ENCODE results near the gene MPC1. TPM values are rescaled to one million over a fixed set of nuclear protein-coding genes. Genes with fewer than 3 reads are reported as not detected.
"Not testable (repeated sequence)": the region's sequence is repeated elsewhere in the genome, so short reads cannot be mapped to it uniquely, and the experiment has no call there.

Gene MPC1
- total and polyA plus RNA-seq, 4 donors: 36.7 to 128 (median 66.7) TPM

- DNase-seq (no peak), ATAC-seq (ENCODE audit: low FRiP score) (peak; percentile 89)
- Histone ChIP-seq H3K9me3 (ENCODE audit: control insufficient read depth, low read length) (no peaks in the 10 kb centered on the region), H3K36me3 (ENCODE audit: control insufficient read depth in 1 of 2, insufficient read depth in 2 of 2, low read length in 1 of 2) (no peaks in the 10 kb centered on the region), H3K4me3 (ENCODE audit: low read length in 2 of 2) (no peak overlapping the region), H3K27me3 (ENCODE audit: control insufficient read depth in 1 of 2, insufficient read depth in 2 of 2, low read length in 1 of 2) (no peaks in the 10 kb centered on the region), H3K27ac (ENCODE audit: low read depth in 1 of 2, low read length in 2 of 2) (peak overlapping the region; percentile 71 to 84), H3K4me1 (ENCODE audit: control insufficient read depth in 1 of 2, insufficient read depth in 2 of 2, low read length in 2 of 2) (peaks cover 0 to 1% of the 10 kb centered on the region in 2 donors)
- intact Hi-C loops (cut with DNase I): loop anchor here (2.0 kb wide), 2 partner anchors 18 to 22 kb away; partner anchors contain the start of genes MPC1 (in 2 of the 2) and SFT2D1 (in 1 of the 2)
- 3 to 8% methylated on average over 7 of the region's 7 CpGs for WGBS, 2 donors
Measured at GRCh38 chr6:166364456-166364855, 18.3 kb downstream of the MPC1 start.

GRCh38 chr6:166362427-166362826 lies 20.3 kb downstream of the MPC1 start:
- H3K36me3 ChIP-seq (ENCODE audit: control insufficient read depth in 1 of 2, insufficient read depth in 2 of 2, low read length in 1 of 2); H3K27ac ChIP-seq (ENCODE audit: low read depth in 1 of 2, low read length in 2 of 2); ATAC-seq (ENCODE audit: low FRiP score); intact Hi-C loops (cut with DNase I); H3K4me1 ChIP-seq (ENCODE audit: control insufficient read depth in 1 of 2, insufficient read depth in 2 of 2, low read length in 2 of 2); DNase-seq; H3K4me3 ChIP-seq (ENCODE audit: low read length in 2 of 2); H3K27me3 ChIP-seq (ENCODE audit: control insufficient read depth in 1 of 2, insufficient read depth in 2 of 2, low read length in 1 of 2); H3K9me3 ChIP-seq (ENCODE audit: control insufficient read depth, low read length): not testable (repeated sequence)
- 96 to 99% methylated on average over 4 of the region's 4 CpGs for WGBS, 2 donors

GRCh38 chr6:166361077-166361429 lies 21.7 kb downstream of the MPC1 start:
- H3K27ac ChIP-seq (ENCODE audit: low read depth in 1 of 2, low read length in 2 of 2): no peak overlapping the region
- DNase-seq (no peak), ATAC-seq (ENCODE audit: low FRiP score) (no peak)
- H3K36me3 ChIP-seq (ENCODE audit: control insufficient read depth in 1 of 2, insufficient read depth in 2 of 2, low read length in 1 of 2): no peaks in the 10 kb centered on the region
- peaks cover 0 to 1% of the 10 kb centered on the region in 2 donors for H3K4me1 ChIP-seq (ENCODE audit: control insufficient read depth in 1 of 2, insufficient read depth in 2 of 2, low read length in 2 of 2)
- intact Hi-C loops (cut with DNase I): no loop called here
- no peak overlapping the region for H3K4me3 ChIP-seq (ENCODE audit: low read length in 2 of 2)
- 53 to 59% methylated on average over 3 of the region's 3 CpGs for WGBS, 2 donors
- H3K9me3 ChIP-seq (ENCODE audit: control insufficient read depth, low read length): peaks cover 1% of the 10 kb centered on the region
- H3K27me3 ChIP-seq (ENCODE audit: control insufficient read depth in 1 of 2, insufficient read depth in 2 of 2, low read length in 1 of 2): no peaks in the 10 kb centered on the region

GRCh38 chr6:166360243-166361076 lies 22.3 kb downstream of the MPC1 start:
- intact Hi-C loops (cut with DNase I): no loop called here

GRCh38 chr6:166355552-166355951 lies 27.2 kb downstream of the MPC1 start:
- no peak for ATAC-seq (ENCODE audit: low FRiP score)
- DNase-seq: no peak
- intact Hi-C loops (cut with DNase I): no loop called here
- no peaks in the 10 kb centered on the region for H3K4me1 ChIP-seq (ENCODE audit: control insufficient read depth in 1 of 2, insufficient read depth in 2 of 2, low read length in 2 of 2)
- no peak overlapping the region for H3K4me3 ChIP-seq (ENCODE audit: low read length in 2 of 2)
- WGBS, 2 donors: 58 to 78% methylated on average over 5 of the region's 5 CpGs
- H3K27ac ChIP-seq (ENCODE audit: low read depth in 1 of 2, low read length in 2 of 2): no peak overlapping the region
- H3K36me3 ChIP-seq (ENCODE audit: control insufficient read depth in 1 of 2, insufficient read depth in 2 of 2, low read length in 1 of 2): no peaks in the 10 kb centered on the region
- no peaks in the 10 kb centered on the region for H3K27me3 ChIP-seq (ENCODE audit: control insufficient read depth in 1 of 2, insufficient read depth in 2 of 2, low read length in 1 of 2)
- peaks cover 1% of the 10 kb centered on the region for H3K9me3 ChIP-seq (ENCODE audit: control insufficient read depth, low read length)

More at GRCh38 chr6:166360243-166361076, 22.3 kb downstream of the MPC1 start:
- Histone ChIP-seq H3K4me1 (ENCODE audit: control insufficient read depth in 1 of 2, insufficient read depth in 2 of 2, low read length in 2 of 2) (peaks cover 0 to 1% of the 10 kb centered on the region in 2 donors), H3K9me3 (ENCODE audit: control insufficient read depth, low read length) (peaks cover 1% of the 10 kb centered on the region), H3K27me3 (ENCODE audit: control insufficient read depth in 1 of 2, insufficient read depth in 2 of 2, low read length in 1 of 2) (no peaks in the 10 kb centered on the region), H3K4me3 (ENCODE audit: low read length in 2 of 2) (no peak overlapping the region), H3K36me3 (ENCODE audit: control insufficient read depth in 1 of 2, insufficient read depth in 2 of 2, low read length in 1 of 2) (no peaks in the 10 kb centered on the region), H3K27ac (ENCODE audit: low read depth in 1 of 2, low read length in 2 of 2) (no peak overlapping the region)
- no peak for ATAC-seq (ENCODE audit: low FRiP score)
- 64 to 71% methylated on average over 8 of the region's 8 CpGs for WGBS, 2 donors
- no peak for DNase-seq

GRCh38 chr6:166354965-166355364 lies 27.8 kb downstream of the MPC1 start:
- WGBS, 2 donors: 95 to 100% methylated on average over 4 of the region's 4 CpGs
- Histone ChIP-seq H3K27me3 (ENCODE audit: control insufficient read depth in 1 of 2, insufficient read depth in 2 of 2, low read length in 1 of 2) (no peaks in the 10 kb centered on the region), H3K4me1 (ENCODE audit: control insufficient read depth in 1 of 2, insufficient read depth in 2 of 2, low read length in 2 of 2) (no peaks in the 10 kb centered on the region), H3K36me3 (ENCODE audit: control insufficient read depth in 1 of 2, insufficient read depth in 2 of 2, low read length in 1 of 2) (no peaks in the 10 kb centered on the region), H3K4me3 (ENCODE audit: low read length in 2 of 2) (no peak overlapping the region), H3K9me3 (ENCODE audit: control insufficient read depth, low read length) (peaks cover 1% of the 10 kb centered on the region), H3K27ac (ENCODE audit: low read depth in 1 of 2, low read length in 2 of 2) (no peak overlapping the region)
- DNase-seq (no peak), ATAC-seq (ENCODE audit: low FRiP score) (no peak)
- intact Hi-C loops (cut with DNase I): no loop called here

GRCh38 chr6:166354143-166354542 lies 28.6 kb downstream of the MPC1 start:
- H3K9me3 ChIP-seq (ENCODE audit: control insufficient read depth, low read length): peaks cover 1% of the 10 kb centered on the region
- WGBS, 2 donors: 86 to 87% methylated on average over 4 of the region's 4 CpGs
- H3K27me3 ChIP-seq (ENCODE audit: control insufficient read depth in 1 of 2, insufficient read depth in 2 of 2, low read length in 1 of 2): no peaks in the 10 kb centered on the region
- no peaks in the 10 kb centered on the region for H3K4me1 ChIP-seq (ENCODE audit: control insufficient read depth in 1 of 2, insufficient read depth in 2 of 2, low read length in 2 of 2)
- intact Hi-C loops (cut with DNase I): no loop called here
- no peak overlapping the region for H3K4me3 ChIP-seq (ENCODE audit: low read length in 2 of 2)
- H3K36me3 ChIP-seq (ENCODE audit: control insufficient read depth in 1 of 2, insufficient read depth in 2 of 2, low read length in 1 of 2): no peaks in the 10 kb centered on the region
- H3K27ac ChIP-seq (ENCODE audit: low read depth in 1 of 2, low read length in 2 of 2): no peak overlapping the region
- ATAC-seq (ENCODE audit: low FRiP score) (no peak), DNase-seq (no peak)

GRCh38 chr6:166353507-166353906 lies 29.2 kb downstream of the MPC1 start:
- Histone ChIP-seq H3K9me3 (ENCODE audit: control insufficient read depth, low read length) (peaks cover 1% of the 10 kb centered on the region), H3K27ac (ENCODE audit: low read depth in 1 of 2, low read length in 2 of 2) (no peak overlapping the region), H3K4me1 (ENCODE audit: control insufficient read depth in 1 of 2, insufficient read depth in 2 of 2, low read length in 2 of 2) (no peaks in the 10 kb centered on the region), H3K4me3 (ENCODE audit: low read length in 2 of 2) (no peak overlapping the region), H3K27me3 (ENCODE audit: control insufficient read depth in 1 of 2, insufficient read depth in 2 of 2, low read length in 1 of 2) (no peaks in the 10 kb centered on the region), H3K36me3 (ENCODE audit: control insufficient read depth in 1 of 2, insufficient read depth in 2 of 2, low read length in 1 of 2) (no peaks in the 10 kb centered on the region)
- ATAC-seq (ENCODE audit: low FRiP score): no peak
- WGBS, 2 donors: 82 to 92% methylated on average over 1 of the region's 1 CpG
- intact Hi-C loops (cut with DNase I): no loop called here
- DNase-seq: no peak

- no peak for DNase-seq
- intact Hi-C loops (cut with DNase I): no loop called here
Measured at GRCh38 chr6:166352923-166353322, 29.8 kb downstream of the MPC1 start.

More at GRCh38 chr6:166352923-166353322, 29.8 kb downstream of the MPC1 start:
- Histone ChIP-seq H3K36me3 (ENCODE audit: control insufficient read depth in 1 of 2, insufficient read depth in 2 of 2, low read length in 1 of 2) (no peaks in the 10 kb centered on the region), H3K27me3 (ENCODE audit: control insufficient read depth in 1 of 2, insufficient read depth in 2 of 2, low read length in 1 of 2) (no peaks in the 10 kb centered on the region), H3K4me1 (ENCODE audit: control insufficient read depth in 1 of 2, insufficient read depth in 2 of 2, low read length in 2 of 2) (no peaks in the 10 kb centered on the region), H3K4me3 (ENCODE audit: low read length in 2 of 2) (no peak overlapping the region), H3K27ac (ENCODE audit: low read depth in 1 of 2, low read length in 2 of 2) (no peak overlapping the region), H3K9me3 (ENCODE audit: control insufficient read depth, low read length) (peaks cover 1% of the 10 kb centered on the region)
- no peak for ATAC-seq (ENCODE audit: low FRiP score)
